NCI-H2196 treated with DMSO at 0.1 percent for 48 hours (cell line): ENCODE measurements around the gene UBE2Z.
A peak's percentile ranks its signal among the peaks of the same experiment; 100 is the strongest.
"Not testable (repeated sequence)": the region's sequence is repeated elsewhere in the genome, so short reads cannot be mapped to it uniquely, and the experiment has no call there.

ENCODE experiments used
- DNase-seq: peaks from one replicate; lab custom pipeline; 2025; ENCODE audit not compliant: unreplicated experiment; lab: John Stamatoyannopoulos, UW

UBE2Z gene

DNA sequence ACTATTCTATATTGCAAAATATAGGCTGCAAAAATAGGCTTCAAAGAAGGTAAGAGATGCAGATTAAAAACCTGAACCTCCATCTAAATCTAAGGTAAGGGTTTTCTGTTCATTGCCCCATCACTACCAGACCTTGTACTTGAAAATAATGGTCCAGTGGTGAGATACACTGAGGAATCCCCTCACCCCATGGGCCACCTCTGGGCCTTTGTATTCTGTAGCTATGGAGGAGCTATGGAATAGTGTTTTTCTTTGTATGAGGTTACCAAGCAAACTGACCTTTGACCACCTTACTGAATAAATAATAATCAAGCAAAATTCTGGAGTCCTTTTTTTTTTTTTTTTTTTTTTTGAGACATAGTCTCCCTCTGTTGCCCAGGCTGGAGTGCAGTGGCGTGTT lies 4.8 kb upstream of the UBE2Z start:
- no peak for DNase-seq

DNA sequence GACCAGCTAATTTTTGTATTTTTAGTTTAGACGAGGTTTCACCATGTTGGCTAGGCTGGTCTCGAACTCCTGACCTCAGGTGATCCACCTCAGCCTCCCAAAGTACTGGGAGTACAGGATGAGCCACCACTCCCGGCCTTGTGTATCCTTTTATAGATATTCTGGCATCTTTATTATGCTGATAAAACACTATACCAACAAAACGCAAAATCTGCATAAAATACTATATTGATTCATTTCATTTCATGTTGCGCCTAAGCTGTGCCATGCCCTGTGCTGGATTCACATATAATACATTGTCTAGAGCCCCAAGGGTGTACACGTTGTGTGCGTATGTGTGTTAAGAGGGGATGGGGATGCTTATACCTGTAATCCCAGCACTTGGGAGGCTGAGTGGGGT lies 3.8 kb upstream of the UBE2Z start:
- DNase-seq, result no peak

DNA sequence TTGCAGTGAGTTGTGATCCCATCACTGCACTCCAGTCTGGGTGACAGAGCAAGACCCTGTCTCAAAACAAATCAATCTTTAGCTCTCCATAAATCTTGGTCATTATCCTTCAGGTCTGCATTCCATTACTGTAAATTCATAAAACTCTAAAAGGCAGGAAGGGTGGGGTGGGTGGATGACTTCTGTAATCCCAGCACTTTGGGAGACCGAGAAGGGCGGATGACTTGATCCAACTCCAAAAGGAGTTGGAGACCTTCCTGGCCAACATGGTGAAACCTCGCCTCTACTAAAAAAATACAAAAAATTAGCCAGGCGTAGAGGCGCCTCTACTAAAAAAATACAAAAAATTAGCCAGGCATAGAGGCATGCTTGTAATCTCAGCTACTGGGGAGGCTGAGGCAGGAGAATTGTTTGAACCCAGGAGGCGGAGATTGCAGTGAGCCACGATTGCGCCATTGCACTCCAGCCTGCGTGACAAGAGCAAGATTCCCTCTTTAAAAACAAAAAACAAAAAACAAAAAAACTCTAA lies 2.2 kb upstream of the UBE2Z start:
- DNase-seq, result no peak

DNA sequence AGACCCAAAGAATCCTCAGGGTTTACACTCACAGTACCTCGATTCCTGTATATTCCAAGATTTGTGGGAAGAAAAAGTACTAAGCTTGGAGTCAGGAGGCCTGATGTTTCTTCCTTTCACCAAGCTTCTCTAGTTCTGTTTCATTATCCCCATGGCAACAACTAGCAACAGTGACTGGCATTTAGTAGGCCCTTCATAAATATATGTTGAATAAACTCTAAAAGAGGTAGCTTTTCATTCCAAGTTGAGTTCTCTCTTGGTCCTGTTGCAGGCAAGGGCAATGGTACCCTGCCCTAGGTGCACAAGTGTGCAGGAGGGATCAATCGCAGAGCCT lies 527 bp upstream of the UBE2Z start:
- DNase-seq, result no peak

DNA sequence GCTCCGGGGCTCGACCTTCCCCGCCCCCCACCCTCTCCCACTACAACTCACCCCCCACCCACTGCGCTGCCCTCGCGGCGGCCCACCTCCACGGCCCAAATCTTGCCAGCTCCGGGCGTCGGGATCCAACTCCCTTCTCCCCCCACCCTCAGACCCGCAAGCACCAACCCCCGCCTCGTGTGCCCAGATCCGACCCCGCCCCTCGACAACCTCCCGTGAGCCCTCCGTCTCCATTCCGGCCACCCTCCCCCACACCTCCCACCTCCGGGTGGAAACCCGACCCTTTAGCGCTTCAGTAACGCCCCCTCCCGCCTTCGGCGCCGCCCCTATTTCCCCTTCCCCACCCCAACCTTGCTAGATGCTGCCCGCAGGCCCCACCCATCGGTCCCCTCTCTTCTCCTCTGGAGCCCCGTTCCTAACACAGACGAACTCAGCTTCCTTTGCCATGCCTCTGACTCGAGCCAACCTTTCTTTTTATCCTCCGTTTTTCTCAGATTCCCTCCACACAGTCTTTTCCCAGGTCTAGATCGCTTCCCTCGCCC lies 717 bp downstream of the UBE2Z start:
- DNase-seq, result peak; percentile 45

DNA sequence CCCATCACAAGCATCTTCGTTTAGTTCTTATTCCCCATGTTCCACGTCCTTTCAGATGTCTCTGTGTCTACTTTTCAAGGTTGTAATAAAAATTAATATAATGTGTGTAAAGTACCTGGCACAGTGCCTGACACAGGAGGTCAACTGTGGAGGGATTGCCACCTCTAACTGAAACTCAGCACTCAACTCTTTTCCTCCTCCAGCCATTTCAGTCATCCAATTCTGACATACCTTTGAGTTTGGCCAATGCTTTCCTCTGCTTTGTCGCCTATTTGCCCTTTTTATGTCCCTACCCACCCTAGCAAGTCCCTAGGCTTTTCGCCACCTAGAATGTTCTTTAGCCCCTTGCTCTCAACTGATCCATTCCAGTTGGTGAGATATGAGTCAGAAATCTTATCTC lies 1.6 kb downstream of the UBE2Z start:
- DNase-seq, result no peak

DNA sequence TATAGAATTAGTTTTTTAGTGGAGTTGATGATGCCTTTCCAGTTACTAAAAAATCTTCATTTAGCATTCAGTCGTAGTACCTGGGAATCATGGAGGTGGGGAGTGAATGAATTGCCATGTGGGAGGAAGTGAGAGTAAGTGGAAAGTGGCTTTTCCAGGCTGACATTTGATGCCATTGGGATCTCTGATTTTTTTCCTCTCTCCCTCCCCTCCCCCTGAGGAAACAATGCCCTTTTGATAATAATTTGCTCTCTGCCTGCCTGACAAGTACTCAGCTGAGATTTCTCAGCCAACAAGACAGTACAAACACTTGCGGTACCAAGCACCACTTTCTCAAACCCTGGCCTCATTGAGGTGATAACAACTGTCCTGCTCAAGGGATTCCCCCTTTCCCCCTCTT lies 2.2 kb downstream of the UBE2Z start:
- no peak for DNase-seq

DNA sequence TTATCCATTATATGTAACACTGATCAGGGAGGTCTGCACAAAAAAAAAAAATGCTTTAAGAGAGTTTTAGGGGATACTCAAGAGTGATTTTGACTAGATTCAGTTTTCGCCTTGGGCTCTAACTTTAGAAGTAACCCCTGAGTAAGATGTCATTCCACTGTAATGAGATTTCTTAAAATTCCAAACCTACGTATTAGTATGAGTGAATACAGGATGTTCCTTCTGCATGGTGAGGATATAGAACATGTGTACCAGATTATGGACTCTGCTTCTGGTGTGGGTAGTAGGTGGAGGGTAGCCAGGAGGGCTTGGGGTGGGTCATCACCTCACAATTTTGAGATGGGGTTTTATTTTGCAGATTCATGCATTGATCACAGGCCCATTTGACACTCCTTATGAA lies 4.3 kb downstream of the UBE2Z start:
- no peak for DNase-seq

DNA sequence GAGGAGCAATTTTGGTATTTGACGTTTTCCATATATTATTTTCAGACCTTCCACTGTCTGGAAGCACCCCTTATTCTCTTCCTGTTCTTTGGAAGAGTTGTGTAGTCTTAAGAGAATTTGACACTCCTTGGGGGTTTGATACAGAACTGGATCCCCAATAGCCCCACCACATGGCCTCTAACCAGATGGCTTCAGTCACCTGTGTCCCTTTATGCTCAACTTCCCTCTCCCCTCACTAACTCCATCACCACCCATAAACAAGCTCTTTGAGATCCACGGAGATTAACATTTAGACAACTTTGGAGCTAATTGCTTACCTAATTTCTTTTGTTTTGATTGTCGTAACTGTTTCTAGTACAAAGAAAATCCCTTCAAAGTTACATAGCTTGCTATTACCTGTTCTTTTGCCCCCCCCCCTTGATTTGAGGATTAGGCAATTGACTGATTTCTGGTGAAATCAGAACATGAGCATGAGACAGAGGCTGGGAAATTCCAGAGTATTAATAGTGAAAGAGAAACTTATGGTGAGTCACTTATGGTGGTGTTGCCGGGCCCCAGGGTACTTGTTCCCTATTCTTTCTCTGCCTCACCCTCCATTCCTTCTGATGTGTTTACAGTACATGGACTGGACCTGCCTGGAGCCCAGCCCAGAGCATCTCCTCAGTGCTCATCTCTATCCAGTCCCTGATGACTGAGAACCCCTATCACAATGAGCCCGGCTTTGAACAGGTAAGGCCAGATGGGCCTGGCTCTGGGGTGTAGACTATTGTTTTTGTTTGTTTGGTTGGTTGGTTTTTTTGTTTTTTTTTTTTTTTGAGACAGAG lies 7.5 kb downstream of the UBE2Z start:
- peak; percentile 20 for DNase-seq

DNA sequence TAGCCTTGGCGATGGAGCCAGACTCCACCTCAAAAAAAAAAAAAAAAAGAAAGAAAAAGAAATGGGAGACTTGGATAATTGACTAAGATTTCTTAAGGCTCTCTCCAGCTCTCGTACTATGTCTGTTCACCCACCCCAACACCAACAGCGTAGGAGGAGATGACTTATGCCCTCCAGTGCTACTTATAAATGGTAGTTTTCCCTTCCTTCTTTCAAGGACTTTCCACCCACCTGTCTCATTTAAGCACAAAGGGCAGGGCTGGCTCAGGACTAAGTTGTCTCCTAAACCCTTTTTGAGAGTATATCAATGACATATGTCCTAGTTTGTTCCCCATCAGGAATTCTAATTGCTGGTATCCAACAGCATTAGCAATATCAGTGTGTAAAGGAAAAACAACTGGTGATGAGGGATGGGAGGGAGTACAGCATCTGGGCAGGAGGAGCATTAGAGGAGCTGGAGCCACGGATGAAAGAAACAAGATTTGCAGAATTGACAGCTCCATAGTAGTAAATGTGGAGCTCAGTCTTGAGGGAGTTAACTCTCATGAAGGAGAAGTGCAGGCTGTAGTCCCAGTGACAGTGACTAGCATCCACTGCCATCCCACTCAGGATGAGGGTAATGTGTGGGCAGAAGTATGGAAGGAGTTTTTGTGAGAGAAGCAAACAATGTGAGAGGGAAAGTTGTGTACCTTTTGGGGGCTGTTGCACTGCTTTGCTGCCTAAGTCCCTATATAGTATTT lies 17.2 kb downstream of the UBE2Z start:
- DNase-seq, result no peak

DNA sequence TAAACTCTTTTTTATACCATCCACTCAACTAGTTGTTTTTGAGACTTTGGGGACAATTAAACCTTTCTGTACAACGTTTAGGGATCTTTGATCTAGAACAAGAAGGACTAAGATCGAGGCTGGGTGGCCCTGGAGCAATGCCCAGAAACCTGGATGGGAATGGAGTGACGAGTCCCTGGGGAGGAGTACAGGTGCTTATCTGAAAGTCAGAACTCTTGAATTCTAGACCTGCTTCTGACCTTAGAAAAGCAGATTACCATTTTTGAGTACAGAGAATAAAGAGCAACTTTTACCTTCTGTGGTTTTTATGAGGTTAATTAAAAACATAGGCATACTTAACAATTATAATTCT lies 17.8 kb downstream of the UBE2Z start:
- DNase-seq, result no peak

DNA sequence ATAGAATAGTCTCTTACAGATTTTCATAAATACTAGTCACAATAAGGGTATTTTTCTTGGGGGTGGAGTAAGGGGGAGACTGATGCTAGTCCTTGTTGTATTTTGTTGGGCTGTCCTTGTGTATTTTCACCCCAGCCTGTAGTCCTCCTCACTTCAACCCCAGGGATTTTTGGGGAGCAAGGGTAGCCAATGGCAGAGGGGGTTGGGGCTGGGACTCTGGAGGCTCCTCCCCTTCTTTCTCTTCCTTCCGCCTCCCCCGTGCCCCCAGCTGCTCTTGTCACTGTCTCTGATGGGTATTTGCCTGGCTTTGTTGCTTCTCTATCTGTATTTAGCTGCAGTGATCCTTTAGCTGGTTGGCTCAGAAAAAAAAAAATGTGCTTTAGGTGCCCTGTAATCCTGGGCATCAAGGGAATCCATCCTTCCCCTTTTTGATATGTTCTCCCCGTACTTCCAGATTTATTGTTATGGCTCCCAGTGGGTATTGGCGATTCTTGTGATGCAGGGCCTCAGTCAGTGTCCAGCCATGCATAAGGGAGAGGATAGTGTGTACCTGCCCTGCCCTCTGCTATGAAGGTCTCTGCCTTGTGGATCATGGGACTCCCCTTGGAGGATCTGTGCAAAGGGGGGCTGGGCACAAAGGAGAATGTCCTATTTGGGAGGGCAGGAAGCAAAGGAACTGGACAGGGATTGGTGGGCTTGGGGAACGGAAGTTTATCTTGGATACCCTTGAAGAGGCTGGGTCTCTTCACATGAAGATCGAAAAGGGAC lies 20.0 kb downstream of the UBE2Z start:
- no peak for DNase-seq

DNA sequence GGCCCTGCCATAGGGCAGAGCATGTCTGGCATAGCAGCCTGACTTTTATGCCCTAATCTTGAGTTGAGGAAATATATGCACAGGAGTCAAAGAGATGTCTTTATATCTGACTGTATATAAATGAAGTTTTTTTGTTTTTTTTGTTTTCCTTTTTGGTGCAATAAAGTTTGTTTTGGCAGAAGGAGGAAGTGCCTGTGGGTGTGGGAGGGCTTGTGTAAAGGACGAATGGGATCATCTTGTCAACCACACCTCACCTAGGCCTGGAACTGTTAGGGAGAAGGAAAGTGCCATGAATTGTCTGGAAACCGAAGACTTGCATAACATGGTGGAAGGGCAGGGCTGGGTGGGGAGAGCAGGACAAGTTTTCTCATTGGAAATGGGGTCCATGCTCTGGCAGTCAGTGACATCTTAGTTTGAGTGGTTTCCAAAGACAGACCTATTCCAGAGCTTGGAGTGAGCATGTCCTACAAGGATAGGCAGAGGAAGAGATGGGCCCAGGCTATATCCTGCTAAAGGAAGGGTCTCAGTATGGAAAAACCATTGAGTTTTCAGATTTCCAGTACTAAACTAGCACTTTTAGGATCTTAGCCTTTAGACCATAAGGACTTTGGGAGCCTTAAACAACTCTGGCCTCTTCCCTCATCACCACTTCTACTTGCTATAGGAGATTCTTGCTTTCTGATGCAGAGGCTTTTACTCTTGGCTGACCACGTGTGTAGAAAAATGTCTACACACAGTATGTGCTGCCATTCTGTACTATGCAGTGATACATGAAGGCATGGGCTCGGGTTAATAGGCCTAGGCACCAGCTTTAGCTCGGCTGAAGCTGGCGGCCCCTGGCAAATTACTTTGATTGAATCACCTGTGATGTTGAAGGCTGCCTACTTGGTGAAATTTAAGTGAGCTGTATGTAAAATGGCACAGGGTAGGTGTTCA lies 20.9 kb downstream of the UBE2Z start:
- DNase-seq, result no peak

DNA sequence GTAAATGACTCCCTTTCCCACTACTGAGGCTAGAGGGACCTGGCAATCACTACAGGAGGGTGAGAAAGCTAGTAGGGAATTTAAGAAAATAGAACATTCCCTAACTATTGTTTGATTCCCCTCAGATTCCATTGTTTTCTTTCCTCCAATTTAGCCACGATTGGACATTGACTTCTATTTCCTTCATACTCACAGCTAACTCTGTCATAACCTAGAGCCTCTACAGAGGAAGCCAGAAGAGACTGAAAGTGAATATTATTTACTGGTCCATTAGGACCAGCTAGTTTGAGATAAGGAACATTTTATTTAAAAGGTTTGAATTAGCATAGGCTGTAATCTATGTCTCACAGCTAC lies 21.6 kb downstream of the UBE2Z start:
- DNase-seq, result no peak

DNA sequence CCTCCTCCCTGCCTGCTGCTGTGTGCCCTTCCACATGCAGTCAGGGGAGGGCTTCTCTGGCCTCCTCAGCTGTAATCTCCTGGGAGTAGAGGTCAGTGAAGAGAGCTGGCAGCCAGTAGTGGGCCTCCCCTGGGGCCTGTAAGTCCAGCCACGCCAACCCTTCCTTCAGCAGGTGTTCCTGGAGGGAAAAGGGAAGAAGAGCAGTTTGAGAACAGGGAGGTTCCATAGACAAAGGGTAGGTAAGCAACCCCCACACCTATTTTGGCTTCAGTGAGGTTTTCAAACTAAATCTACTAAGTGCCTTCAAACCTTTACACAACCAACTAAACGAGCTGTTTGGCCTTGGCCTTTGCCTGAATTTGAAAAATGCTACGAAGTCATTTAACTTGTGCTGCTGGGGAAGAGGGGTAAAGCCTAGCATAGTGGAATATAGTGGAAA lies 22.2 kb downstream of the UBE2Z start:
- no peak for DNase-seq

DNA sequence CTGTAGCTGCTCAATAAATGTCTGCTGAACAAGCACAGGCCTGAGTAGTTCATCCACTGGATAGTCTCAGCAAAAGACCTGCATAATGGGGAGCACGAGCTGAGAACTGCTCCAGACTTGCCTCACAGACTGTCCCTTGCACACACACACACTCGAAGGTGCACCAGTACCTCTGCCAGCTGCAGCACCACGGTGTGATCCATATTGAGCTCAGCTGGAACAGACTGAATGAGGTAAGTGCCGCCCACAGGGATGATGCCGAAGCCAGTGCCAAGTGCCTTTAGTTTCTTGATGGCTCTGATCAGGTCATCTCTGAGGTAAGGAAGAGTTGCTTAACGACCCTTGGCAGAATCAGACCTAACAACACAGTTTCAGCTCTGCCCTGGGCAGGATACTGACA lies 24.8 kb downstream of the UBE2Z start:
- DNase-seq, result no peak

DNA sequence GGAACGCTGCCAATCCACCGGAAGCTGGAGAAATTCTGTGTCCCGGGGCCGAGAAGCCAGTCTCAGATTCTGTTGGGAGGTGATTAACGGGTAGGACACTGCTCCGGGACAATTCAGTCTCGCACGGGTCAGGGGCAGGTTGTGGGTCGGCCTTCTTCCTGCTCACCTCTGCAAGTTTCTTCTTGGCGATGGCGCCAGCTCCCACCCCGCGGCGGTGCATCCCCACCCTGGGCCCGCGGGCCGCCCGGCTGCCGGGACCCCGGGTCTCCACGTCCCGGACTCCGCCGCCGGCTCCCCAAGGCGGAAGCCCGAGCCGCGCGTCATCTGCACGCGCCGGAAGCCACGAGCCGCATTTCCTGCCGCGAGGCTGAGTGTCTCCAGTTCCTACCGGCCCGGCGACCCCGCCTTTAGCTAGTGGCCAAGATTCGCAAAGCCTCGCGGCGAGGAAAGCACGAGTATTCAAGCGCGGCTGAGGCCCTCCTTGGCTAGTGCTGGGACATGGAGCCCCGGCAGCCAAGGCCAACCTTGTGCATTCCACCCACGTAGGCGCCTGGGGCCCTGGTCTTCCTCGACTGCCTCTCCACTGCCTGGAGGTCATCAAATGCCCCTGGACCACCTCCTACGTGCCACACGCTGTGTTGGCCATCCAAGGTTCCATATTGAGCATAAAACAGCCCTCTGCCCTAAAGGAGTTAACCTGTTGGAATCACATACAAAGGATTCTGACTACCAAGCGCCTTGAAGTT lies 36.5 kb downstream of the UBE2Z start, which contains the start of gene SNF8:
SNF8 (minus strand) TSS at position 328 of the 746 bp plus-strand sequence; CDS start at position 220, 108 bp downstream.
- peak; percentile 72 for DNase-seq

DNA sequence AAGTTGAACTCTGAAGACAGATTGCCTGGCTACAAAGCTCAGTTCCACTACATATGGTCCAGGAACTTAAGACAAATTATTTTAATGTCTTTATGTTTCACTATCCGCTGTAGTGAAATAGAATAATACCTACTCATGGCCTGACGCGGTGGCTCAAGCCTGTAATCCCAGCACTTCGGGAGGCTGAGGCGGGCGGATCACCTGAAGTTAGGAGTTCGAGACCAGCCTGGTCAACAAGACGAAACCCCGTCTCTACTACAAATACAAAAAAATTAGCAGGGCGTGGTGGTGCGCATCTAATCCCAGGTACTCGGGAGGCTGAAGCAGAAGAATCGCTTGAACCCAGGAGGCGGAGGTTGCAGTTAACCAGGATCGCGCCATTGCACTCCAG lies 37.0 kb downstream of the UBE2Z start:
- DNase-seq, result not testable (repeated sequence)

DNA sequence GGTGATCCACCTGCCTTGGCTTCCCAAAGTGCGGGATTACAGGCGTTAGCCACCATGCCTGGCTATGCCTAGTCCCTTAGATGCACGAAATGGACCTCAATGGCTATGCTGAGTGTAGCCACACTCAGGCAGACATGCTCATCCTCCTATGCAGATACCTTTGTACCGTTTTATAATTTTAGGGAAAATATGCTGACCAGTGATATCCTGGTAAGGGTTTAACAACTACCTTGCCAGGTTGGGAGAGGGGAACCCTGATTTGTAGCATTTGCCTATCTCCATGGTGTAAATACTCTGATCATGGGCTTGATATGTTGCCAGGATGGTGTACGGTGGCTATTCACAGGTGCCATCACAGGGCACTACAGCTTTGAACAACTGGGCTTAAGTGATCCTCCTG lies 43.4 kb downstream of the UBE2Z start:
- DNase-seq, result no peak

DNA sequence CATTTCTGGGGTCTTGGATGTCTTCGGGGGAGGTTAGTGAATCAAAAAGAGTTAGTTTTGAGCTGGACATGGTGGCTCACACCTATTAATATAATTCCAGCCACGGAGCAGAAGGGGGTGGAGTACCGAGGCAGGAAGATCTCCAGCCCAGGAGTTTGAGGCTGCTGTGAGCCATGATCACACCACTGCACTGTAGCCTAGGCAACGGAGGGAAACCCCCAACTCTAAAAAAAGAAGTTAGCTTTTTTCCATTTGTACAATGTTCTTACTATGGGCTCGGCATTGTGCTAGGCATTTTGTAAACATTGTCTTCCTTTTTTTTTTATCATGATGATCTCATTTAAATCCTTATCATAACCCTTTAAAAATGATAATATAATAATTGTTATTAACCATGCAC lies 44.7 kb downstream of the UBE2Z start:
- DNase-seq, result no peak
